Measurements from ENCODE around the gene KRTAP10-5. TPM values are rescaled to one million over a fixed set of nuclear protein-coding genes. Genes with fewer than 3 reads are reported as not detected.

Gene KRTAP10-5
- total and polyA plus RNA-seq, 9 of the 15 experiments (the other 6 are each of a cell fraction or from before 2014, with no cell fraction given): not detected

- TF ChIP-seq RREB1 (CRISPR knock-in tag; IDR thresholded peaks at IDR 0.05) (no peak), RBM15 (IDR thresholded peaks at IDR 0.05; ENCODE audit: insufficient read depth, low read length) (no peak), HNRNPUL1 (IDR thresholded peaks at IDR 0.05; ENCODE audit: low read length) (no peak), ZNF174 (CRISPR knock-in tag; IDR thresholded peaks at IDR 0.05) (no peak), TBL1XR1 (IDR thresholded peaks at IDR 0.05; ENCODE audit: low read length in 2 of 2) (peak in 1 of 2 experiments; percentile 79; a peak in 3 of 4 replicates), POLR2G (IDR thresholded peaks at IDR 0.05; ENCODE audit: low read depth, low read length) (no peak), ZNF197 (CRISPR knock-in tag; IDR thresholded peaks at IDR 0.05; ENCODE audit: low read depth) (0 out of 2 replicates have a peak, but pooled peaks have one; percentile 40), NR4A1 (CRISPR knock-in tag; IDR thresholded peaks at IDR 0.05) (no peak), NR4A1 (tag; IDR thresholded peaks at IDR 0.05) (peak; percentile 98), FOXK2 (conservative IDR thresholded peaks at IDR 0.05 in 1 of 2, IDR thresholded peaks at IDR 0.05 in 1 of 2; ENCODE audit: low read depth in 2 of 2) (peak; percentile 10 to 59; a peak in 2 of 4 replicates), ASH1L (IDR thresholded peaks at IDR 0.05; ENCODE audit: borderline replicate concordance, low read depth, partially characterized antibody) (no peak), IRF2 (CRISPR knock-in tag; IDR thresholded peaks at IDR 0.05) (no peak), ZHX1 (conservative IDR thresholded peaks at IDR 0.05; ENCODE audit: low read length) (no peak), MLX (CRISPR knock-in tag; conservative IDR thresholded peaks at IDR 0.05) (no peak), ETV5 (CRISPR knock-in tag; IDR thresholded peaks at IDR 0.05; ENCODE audit: low read depth) (0 out of 2 replicates have a peak, but pooled peaks have one; percentile 23)
These were observed 13.4 kb upstream of the KRTAP10-5 start (continued) for GRCh38 chr21:44593598-44594405.
